HG03039 (cell line): Measurements from ENCODE around the gene SHC2.

Experiments used
- ATAC-seq: cut with Tn5 transposase; IDR thresholded peaks from one replicate; pipeline ENCODE4 v1.9.1; 2021; ENCODE audit warnings: mild to moderate bottlenecking, moderate library complexity; ENCODE audit not compliant: unreplicated experiment

Gene SHC2, protein sequence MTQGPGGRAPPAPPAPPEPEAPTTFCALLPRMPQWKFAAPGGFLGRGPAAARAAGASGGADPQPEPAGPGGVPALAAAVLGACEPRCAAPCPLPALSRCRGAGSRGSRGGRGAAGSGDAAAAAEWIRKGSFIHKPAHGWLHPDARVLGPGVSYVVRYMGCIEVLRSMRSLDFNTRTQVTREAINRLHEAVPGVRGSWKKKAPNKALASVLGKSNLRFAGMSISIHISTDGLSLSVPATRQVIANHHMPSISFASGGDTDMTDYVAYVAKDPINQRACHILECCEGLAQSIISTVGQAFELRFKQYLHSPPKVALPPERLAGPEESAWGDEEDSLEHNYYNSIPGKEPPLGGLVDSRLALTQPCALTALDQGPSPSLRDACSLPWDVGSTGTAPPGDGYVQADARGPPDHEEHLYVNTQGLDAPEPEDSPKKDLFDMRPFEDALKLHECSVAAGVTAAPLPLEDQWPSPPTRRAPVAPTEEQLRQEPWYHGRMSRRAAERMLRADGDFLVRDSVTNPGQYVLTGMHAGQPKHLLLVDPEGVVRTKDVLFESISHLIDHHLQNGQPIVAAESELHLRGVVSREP

GRCh38 chr19:460877-461720 is at the start of gene SHC2:
TSS of gene SHC2 (minus strand) at chr19:461033. CDS start at chr19:460996, 37 bp downstream.
- ATAC-seq = no peak

GRCh38 chr19:508204-509150 is 47.6 kb upstream of the SHC2 start:
- ATAC-seq = no peak

- peak; percentile 45 for ATAC-seq
Observed at GRCh38 chr19:507286-508203, 46.7 kb upstream of the SHC2 start, which contains the start of gene TPGS1. TSS of gene TPGS1 (plus strand) at chr19:507497. CDS start at chr19:507507, 10 bp downstream.

GRCh38 chr19:506404-507285 is 45.8 kb upstream of the SHC2 start:
- peak; percentile 52 for ATAC-seq

DNA sequence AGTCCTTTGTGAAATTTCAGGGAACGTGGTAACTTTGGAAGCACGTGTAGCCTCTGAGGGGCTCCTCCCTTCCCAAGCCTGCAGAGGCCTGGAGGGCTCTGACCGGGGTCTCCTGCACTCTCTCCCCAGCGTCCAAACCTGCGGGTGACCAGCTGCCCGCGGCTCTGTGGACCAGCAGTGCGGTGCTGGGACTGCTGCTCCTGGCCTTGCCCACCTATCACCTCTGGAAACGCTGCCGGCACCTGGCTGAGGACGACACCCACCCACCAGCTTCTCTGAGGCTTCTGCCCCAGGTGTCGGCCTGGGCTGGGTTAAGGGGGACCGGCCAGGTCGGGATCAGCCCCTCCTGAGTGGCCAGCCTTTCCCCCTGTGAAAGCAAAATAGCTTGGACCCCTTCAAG is 43.8 kb upstream of the SHC2 start:
- ATAC-seq = no peak

DNA sequence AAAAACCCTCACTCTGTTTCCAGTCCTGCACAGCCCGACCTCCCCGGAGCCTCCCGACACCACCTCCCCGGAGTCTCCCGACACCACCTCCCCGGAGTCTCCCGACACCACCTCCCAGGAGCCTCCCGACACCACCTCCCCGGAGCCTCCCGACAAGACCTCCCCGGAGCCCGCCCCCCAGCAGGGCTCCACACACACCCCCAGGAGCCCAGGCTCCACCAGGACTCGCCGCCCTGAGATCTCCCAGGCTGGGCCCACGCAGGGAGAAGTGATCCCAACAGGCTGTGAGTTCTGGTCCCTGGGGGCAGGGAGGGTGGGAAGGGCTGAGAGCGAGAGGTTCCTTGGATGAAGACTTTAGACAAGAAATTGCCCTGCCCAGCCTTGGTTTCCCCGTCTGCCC is 40.8 kb upstream of the SHC2 start:
- ATAC-seq = no peak

DNA sequence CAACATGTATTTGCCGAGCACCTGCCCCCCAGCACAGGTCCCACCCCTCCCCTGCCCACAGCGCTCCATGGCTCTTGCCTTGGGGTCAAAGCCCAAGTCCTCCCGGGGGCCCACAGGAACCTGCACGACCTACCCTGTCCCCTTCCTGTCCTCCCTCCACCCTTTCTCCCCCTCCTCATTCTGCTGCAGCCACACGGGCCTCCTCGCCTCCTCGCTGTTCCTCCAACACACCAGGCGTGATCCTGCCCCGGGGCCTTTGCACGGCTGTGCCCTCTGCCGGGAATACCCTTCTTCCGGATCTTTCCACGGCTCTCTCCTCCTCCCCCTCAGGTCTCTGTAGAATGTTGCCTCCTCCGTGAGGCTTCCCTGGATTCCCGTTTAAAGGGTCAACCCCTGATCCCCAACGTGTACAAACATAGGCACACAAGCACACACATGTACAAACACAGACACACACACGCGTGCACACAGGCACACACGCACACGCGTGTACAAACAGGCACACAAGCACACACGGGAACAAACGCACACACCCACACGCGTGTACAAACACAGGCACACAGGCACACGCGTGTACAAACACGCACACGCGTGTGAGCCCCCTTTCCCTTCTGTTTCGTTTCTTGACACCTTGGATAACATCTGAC is 38.3 kb upstream of the SHC2 start:
- no peak for ATAC-seq

DNA sequence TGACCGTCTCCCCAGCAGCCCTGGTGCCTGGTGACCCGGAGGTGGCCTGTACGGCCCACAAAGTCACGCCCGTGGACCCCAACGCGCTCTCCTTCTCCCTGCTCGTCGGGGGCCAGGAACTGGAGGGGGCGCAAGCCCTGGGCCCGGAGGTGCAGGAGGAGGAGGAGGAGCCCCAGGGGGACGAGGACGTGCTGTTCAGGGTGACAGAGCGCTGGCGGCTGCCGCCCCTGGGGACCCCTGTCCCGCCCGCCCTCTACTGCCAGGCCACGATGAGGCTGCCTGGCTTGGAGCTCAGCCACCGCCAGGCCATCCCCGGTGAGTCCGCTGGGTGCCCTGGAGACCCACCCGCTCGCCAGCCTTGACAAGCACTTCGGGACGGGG is 37.7 kb upstream of the SHC2 start:
- no peak for ATAC-seq

GRCh38 chr19:497869-498510 is 37.2 kb upstream of the SHC2 start:
- no peak for ATAC-seq

GRCh38 chr19:497491-497868 is 36.6 kb upstream of the SHC2 start:
- no peak for ATAC-seq

DNA sequence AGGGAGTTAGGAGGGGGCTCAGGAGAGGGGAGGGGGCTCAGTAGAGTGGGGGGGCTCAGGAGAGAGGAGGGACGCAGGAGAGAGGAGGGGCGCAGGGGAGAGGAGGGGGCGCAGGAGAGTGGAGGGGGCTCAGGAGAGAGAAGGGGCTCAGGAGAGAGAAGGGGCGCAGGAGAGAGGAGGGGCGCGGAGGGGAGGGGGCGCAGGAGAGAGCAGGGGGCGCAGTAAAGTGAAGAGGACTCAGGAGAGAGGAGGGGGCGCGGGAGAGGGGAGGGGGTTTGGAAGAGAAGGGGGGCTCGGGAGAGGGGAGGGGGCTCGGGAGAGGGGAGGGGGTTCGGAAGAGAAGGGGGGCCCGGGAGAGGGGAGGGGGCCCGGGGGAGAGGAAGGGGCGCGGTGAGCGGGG is 36.2 kb upstream of the SHC2 start:
- no peak for ATAC-seq

GRCh38 chr19:496112-496665 is 35.4 kb upstream of the SHC2 start, which contains the start of gene MADCAM1:
TSS of gene MADCAM1 (plus strand) at chr19:496486. CDS start at chr19:496500, 14 bp downstream.
- no peak for ATAC-seq

- no peak for ATAC-seq
Observed at GRCh38 chr19:495402-496111, 34.7 kb upstream of the SHC2 start.

DNA sequence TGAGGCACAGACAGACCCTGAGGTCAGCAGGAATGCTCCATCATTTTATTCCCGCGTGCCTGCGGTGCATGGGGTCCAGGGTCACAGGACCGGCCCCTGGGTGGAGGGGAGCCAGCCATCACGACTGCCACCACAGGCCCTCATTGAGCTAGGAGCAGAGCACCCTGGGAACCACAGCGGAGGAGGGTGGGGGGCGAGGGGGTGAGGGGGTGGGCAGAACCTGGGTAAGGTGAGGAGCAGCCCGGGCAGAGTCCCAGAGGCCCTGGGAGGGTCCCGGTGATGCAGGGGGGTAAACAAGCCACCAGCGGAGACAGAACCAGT is 34.2 kb upstream of the SHC2 start:
- ATAC-seq = no peak

GRCh38 chr19:494171-495080 is 33.6 kb upstream of the SHC2 start:
- ATAC-seq = no peak
